ENCODE measurements around the gene DAPK2.

DNA sequence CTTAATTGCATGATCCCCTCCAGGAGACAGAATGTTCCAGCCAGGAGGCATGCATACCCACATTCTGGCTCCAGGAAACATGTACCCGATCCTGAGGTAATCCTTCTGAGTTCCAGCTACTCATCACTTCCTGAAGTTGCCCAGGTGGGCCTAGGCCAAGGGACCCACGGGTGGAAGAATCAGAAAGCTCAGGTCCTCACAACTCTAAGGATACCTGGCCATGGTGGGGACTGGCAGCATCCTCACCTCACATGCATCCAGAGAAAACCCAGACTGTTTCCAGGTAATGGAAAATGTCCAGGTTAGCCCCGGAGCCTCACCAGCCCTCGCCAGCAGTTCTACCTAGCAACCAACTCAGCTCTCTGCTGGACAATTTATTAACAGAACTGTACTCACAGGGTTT lies 78.2 kb downstream of the DAPK2 start:
- TF ChIP-seq, protein P1, sequence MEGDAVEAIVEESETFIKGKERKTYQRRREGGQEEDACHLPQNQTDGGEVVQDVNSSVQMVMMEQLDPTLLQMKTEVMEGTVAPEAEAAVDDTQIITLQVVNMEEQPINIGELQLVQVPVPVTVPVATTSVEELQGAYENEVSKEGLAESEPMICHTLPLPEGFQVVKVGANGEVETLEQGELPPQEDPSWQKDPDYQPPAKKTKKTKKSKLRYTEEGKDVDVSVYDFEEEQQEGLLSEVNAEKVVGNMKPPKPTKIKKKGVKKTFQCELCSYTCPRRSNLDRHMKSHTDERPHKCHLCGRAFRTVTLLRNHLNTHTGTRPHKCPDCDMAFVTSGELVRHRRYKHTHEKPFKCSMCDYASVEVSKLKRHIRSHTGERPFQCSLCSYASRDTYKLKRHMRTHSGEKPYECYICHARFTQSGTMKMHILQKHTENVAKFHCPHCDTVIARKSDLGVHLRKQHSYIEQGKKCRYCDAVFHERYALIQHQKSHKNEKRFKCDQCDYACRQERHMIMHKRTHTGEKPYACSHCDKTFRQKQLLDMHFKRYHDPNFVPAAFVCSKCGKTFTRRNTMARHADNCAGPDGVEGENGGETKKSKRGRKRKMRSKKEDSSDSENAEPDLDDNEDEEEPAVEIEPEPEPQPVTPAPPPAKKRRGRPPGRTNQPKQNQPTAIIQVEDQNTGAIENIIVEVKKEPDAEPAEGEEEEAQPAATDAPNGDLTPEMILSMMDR (IDR thresholded peaks at IDR 0.05; ENCODE audit: borderline replicate concordance, extremely low read depth, low read length, poor library complexity, severe bottlenecking) = no peak
- TF ChIP-seq EZH2 (IDR thresholded peaks at IDR 0.05; ENCODE audit: borderline replicate concordance, low read depth, low read length, severe bottlenecking) = no peak
